ENCODE measurements around the gene DCC.

- TF ChIP-seq CTCF (IDR thresholded peaks at IDR 0.05; ENCODE audit: low read depth, low read length, poor library complexity, severe bottlenecking): no peak
- no peak for TF ChIP-seq EZH2phosphoT487 (IDR thresholded peaks at IDR 0.05; ENCODE audit: borderline replicate concordance, low read length)
Observed at GRCh38 chr18:52582516-52582915, 242.5 kb downstream of the DCC start.
